SU-DHL-6 (cell line): ENCODE data around the gene CRYBG2.

Source experiments
- H2AFZ ChIP-seq: fragments of 200-600 bp; sonication (generic); 2 replicates; pipeline ENCODE4 v1.6.1; 2014; ENCODE audit warnings: low read depth, mild to moderate bottlenecking, moderate library complexity, mixed read lengths, antibody characterized with exemption, low read length; ENCODE audit not compliant: severe bottlenecking
- H3F3A ChIP-seq: fragments of 200-600 bp; shearing (Covaris generic); 2 replicates; pipeline ENCODE4 v1.6.0; 2016; ENCODE audit warnings: antibody characterized with exemption, mild to moderate bottlenecking; ENCODE audit not compliant: insufficient read depth
- H3K27ac ChIP-seq: fragments of 200-600 bp; sonication (generic); 2 replicates; pipeline ENCODE4 v1.5.1; 2016; ENCODE audit warnings: low read depth, mild to moderate bottlenecking, low read length, moderate library complexity, mixed read lengths
- H3K27me3 ChIP-seq: fragments of 200-600 bp; sonication (generic), shearing (Covaris generic); 2 replicates; pipeline ENCODE4 v1.6.0; 2014; ENCODE audit warnings: mild to moderate bottlenecking, low read length
- H3K36me3 ChIP-seq: fragments of 200-600 bp; sonication (generic); 2 replicates; pipeline ENCODE4 v1.6.1; 2014; ENCODE audit warnings: mild to moderate bottlenecking, low read length, mixed read lengths
- H3K4me2 ChIP-seq: fragments of 300-600, 200-600 bp; shearing (Covaris generic), sonication (generic); 2 replicates; pipeline ENCODE4 v1.6.0; 2014; ENCODE audit warnings: low read length, low read depth, mild to moderate bottlenecking; ENCODE audit not compliant: poor library complexity, severe bottlenecking
- H3K4me3 ChIP-seq: fragments of 200-600 bp; sonication (generic); 2 replicates; pipeline ENCODE4 v1.5.1; 2014; ENCODE audit warnings: antibody characterized with exemption, low read length, mild to moderate bottlenecking, mixed read lengths; ENCODE audit not compliant: insufficient read depth, poor library complexity, severe bottlenecking
- H3K79me2 ChIP-seq: fragments of 200-600 bp; sonication (generic); 2 replicates; pipeline ENCODE4 v1.6.1; 2014; ENCODE audit warnings: mild to moderate bottlenecking, low read length, moderate library complexity; ENCODE audit not compliant: insufficient read depth
- H3K9ac ChIP-seq: fragments of 200-600 bp; sonication (generic); 2 replicates; pipeline ENCODE4 v1.7.0; 2014; ENCODE audit warnings: mild to moderate bottlenecking, low read length
- H3K9me2 ChIP-seq: fragments of 200-600 bp; sonication (generic); replicated peaks from 2 replicates; pipeline ENCODE4 v1.6.1; 2014; ENCODE audit warnings: low read length; ENCODE audit not compliant: insufficient read depth
- H3K9me3 ChIP-seq: fragments of 200-600 bp; sonication (generic); 2 replicates; pipeline ENCODE4 v1.6.1; 2014; ENCODE audit warnings: low read length, mixed read lengths; ENCODE audit not compliant: insufficient read depth
- H4K20me1 ChIP-seq: fragments of 200-600 bp; sonication (generic); 2 replicates; pipeline ENCODE4 v1.6.1; 2014; ENCODE audit warnings: low read depth, mild to moderate bottlenecking, antibody characterized with exemption, low read length, moderate library complexity, mixed read lengths
- CTCF ChIP-seq: fragments of 200-600 bp; sonication (generic); IDR thresholded peaks from one replicate; pipeline ENCODE4 v1.5.1; 2017; ENCODE audit warnings: antibody characterized with exemption, mild to moderate bottlenecking, low read length, moderate library complexity; ENCODE audit not compliant: insufficient read depth, poor library complexity, severe bottlenecking
- EZH2phosphoT487 ChIP-seq: fragments of 200-600 bp; sonication (generic), shearing (Covaris generic); conservative IDR thresholded peaks from 2 replicates; pipeline ENCODE4 v1.6.1; 2018; ENCODE audit warnings: mild to moderate bottlenecking, antibody characterized with exemption, low read length, moderate library complexity, mixed read lengths

The CRYBG2 gene

GRCh38 chr1:26320896-26321295 lies 33.0 kb downstream of the CRYBG2 start:
- Histone ChIP-seq H3K36me3 (peaks cover 4% of the 10 kb centered on the region; the same call in 1 of the 2 replicates), H3K9ac (peak overlapping the region; percentile 10; the same call in 1 of the 2 replicates), H3K79me2 (peaks cover 20% of the 10 kb centered on the region), H3K27ac (peak overlapping the region; percentile 93), H3F3A (peaks cover 49% of the 10 kb centered on the region), H4K20me1 (no peaks in the 10 kb centered on the region), H3K4me3 (no peak overlapping the region), H3K9me3 (no peaks in the 10 kb centered on the region), H3K9me2 (no peaks in the 10 kb centered on the region), H3K4me2 (peak overlapping the region; percentile 22), H3K27me3 (no peaks in the 10 kb centered on the region), H2AFZ (no peak overlapping the region)
- TF ChIP-seq EZH2phosphoT487 (no peak), CTCF (no peak)

- peak overlapping the region; percentile 89 for H3K9ac ChIP-seq
- H3F3A ChIP-seq, result peaks cover 50% of the 10 kb centered on the region
- H4K20me1 ChIP-seq, result no peaks in the 10 kb centered on the region
- H3K27ac ChIP-seq, result peak overlapping the region; percentile 93
- H3K79me2 ChIP-seq, result peaks cover 20% of the 10 kb centered on the region
- no peaks in the 10 kb centered on the region for H3K9me2 ChIP-seq
- H3K4me3 ChIP-seq, result peak overlapping the region; percentile 73
- H3K4me2 ChIP-seq, result peak overlapping the region; percentile 84
- no peaks in the 10 kb centered on the region for H3K27me3 ChIP-seq
- TF ChIP-seq CTCF (no peak), EZH2phosphoT487 (no peak)
- H3K9me3 ChIP-seq, result no peaks in the 10 kb centered on the region
- no peak overlapping the region for H2AFZ ChIP-seq
- H3K36me3 ChIP-seq, result peaks cover 4% of the 10 kb centered on the region; the same call in 1 of the 2 replicates
Measured at GRCh38 chr1:26318338-26319064, 35.4 kb downstream of the CRYBG2 start.

- peak within 1 kb of the TSS; percentile 84 for H3K4me2 ChIP-seq
- H4K20me1 ChIP-seq, result no peaks in the 10 kb centered on the region
- H3K27me3 ChIP-seq, result no peaks in the 10 kb centered on the region
- peaks cover 20% of the 10 kb centered on the region for H3K79me2 ChIP-seq
- peak within 1 kb of the TSS; percentile 93 for H3K27ac ChIP-seq
- H3F3A ChIP-seq, result peaks cover 50% of the 10 kb centered on the region
- no peaks in the 10 kb centered on the region for H3K9me2 ChIP-seq
- peak within 1 kb of the TSS; percentile 89 for H3K9ac ChIP-seq
- no peaks in the 10 kb centered on the region for H3K9me3 ChIP-seq
- TF ChIP-seq CTCF (no peak), EZH2phosphoT487 (no peak)
- no peak within 1 kb of the TSS for H2AFZ ChIP-seq
- H3K36me3 ChIP-seq, result peaks cover 4% of the 10 kb centered on the region; the same call in 1 of the 2 replicates
- peak within 1 kb of the TSS; percentile 73 for H3K4me3 ChIP-seq
Measured at GRCh38 chr1:26317612-26318337, 36.2 kb downstream of the CRYBG2 start, which contains the start of gene CD52. Gene CD52 (plus strand): TSS chr1:26317958. CDS start chr1:26318018, 60 bp downstream.
